Measurements from ENCODE around the gene CAT. TPM values are rescaled to one million over a fixed set of nuclear protein-coding genes. Genes with fewer than 3 reads are reported as not detected.
"Not testable (repeated sequence)": the region's sequence is repeated elsewhere in the genome, so short reads cannot be mapped to it uniquely, and the experiment has no call there.

Gene CAT
- total RNA-seq, 4 donors from 2014 or later = 107 to 150 (median 128) TPM

DNA sequence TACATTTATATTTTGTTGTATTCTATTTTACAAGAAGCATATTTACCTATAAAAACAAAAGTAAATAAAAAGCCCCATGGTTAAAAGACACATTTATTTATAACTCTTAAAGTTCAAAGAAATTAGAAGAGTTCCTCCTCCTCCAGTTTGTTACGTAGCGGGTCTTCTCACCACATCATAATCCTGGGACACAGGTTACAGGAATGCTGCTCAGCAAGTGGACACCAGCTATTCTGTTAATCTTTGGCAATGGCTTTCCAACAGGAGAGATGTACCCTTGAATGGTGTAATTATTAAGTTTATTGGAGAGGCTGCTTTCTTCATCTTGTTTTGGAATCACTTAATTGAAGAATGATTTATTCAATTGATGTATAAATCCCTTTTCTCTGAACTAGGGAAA, 19.6 kb upstream of the CAT start:
- in situ Hi-C loops (cut with MboI; ENCODE audit: low sequenced_read_pairs in 4 of 4) = no loop called here
- Histone ChIP-seq H3K27me3 (no peaks in the 10 kb centered on the region), H3K9me3 (no peaks in the 10 kb centered on the region), H3K36me3 (no peaks in the 10 kb centered on the region), H3K4me1 (peaks cover 0 to 4% of the 10 kb centered on the region in 2 donors), H3K4me3 (no peak overlapping the region), H3K27ac (no peak overlapping the region)
- TF ChIP-seq, protein P1, sequence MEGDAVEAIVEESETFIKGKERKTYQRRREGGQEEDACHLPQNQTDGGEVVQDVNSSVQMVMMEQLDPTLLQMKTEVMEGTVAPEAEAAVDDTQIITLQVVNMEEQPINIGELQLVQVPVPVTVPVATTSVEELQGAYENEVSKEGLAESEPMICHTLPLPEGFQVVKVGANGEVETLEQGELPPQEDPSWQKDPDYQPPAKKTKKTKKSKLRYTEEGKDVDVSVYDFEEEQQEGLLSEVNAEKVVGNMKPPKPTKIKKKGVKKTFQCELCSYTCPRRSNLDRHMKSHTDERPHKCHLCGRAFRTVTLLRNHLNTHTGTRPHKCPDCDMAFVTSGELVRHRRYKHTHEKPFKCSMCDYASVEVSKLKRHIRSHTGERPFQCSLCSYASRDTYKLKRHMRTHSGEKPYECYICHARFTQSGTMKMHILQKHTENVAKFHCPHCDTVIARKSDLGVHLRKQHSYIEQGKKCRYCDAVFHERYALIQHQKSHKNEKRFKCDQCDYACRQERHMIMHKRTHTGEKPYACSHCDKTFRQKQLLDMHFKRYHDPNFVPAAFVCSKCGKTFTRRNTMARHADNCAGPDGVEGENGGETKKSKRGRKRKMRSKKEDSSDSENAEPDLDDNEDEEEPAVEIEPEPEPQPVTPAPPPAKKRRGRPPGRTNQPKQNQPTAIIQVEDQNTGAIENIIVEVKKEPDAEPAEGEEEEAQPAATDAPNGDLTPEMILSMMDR (IDR thresholded peaks at IDR 0.05 in 4 of 5, conservative IDR thresholded peaks at IDR 0.05 in 1 of 5) = no peak
- TF ChIP-seq POLR2A (IDR thresholded peaks at IDR 0.05) = no peak
- ATAC-seq (no peak), DNase-seq (no peak)
- intact Hi-C loops (cut with DNase I; ENCODE audit: low total_unique reads) = loop anchor here (5.0 kb wide), 1 partner anchor 73 kb away; no protein-coding TSS in a partner anchor

DNA sequence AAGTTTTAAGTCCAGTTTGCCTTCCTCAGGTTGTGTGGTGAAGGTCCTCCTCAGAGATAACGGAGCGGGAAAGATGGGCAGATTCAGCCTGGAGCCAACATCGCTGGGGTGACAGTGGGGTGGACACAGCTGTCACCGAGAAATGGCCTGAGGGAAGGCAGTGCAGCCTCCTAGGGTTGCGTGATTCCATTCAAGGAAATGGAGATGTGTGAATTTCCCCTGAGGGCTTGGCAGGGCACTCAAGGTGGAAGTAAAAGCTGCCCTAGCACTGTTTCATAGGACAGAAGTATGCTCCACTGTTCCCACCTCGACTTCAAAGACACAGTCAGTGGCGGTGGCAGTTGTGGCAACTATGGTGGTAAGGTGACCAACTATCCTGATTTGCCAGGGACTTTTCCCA, 15.4 kb upstream of the CAT start:
- ATAC-seq = no peak
- TF ChIP-seq, protein P1 (IDR thresholded peaks at IDR 0.05 in 4 of 5, conservative IDR thresholded peaks at IDR 0.05 in 1 of 5) = no peak
- no peak for TF ChIP-seq POLR2A (IDR thresholded peaks at IDR 0.05)
- no peak for DNase-seq
- Histone ChIP-seq H3K4me1 (no peaks in the 10 kb centered on the region), H3K27me3 (no peaks in the 10 kb centered on the region), H3K9me3 (no peaks in the 10 kb centered on the region), H3K4me3 (no peak overlapping the region), H3K36me3 (no peaks in the 10 kb centered on the region), H3K27ac (no peak overlapping the region)
- intact Hi-C loops (cut with DNase I; ENCODE audit: low total_unique reads) = no loop called here
- in situ Hi-C loops (cut with MboI; ENCODE audit: low sequenced_read_pairs in 4 of 4) = no loop called here

DNA sequence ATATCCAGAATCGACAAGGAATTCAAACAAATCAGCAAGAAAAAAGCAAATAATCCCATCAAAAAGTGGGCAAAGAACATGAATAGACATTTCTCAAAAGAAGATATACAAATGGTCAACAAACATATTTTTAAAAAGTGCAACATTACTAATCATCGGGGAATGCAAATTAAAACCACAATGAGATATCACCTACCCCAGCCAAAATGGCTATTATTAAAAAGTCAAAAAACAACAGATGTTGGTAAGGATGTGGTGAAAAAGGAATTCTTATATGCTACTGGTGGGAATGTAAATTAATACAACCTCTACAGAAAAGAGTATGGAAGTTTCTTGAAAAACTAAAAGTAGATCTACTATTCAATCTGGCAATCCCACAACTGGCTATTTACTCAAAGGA, 13.9 kb upstream of the CAT start:
- ATAC-seq; DNase-seq; H3K4me1 ChIP-seq; H3K27me3 ChIP-seq; intact Hi-C loops (cut with DNase I; ENCODE audit: low total_unique reads); in situ Hi-C loops (cut with MboI; ENCODE audit: low sequenced_read_pairs in 4 of 4); H3K36me3 ChIP-seq; H3K27ac ChIP-seq; H3K9me3 ChIP-seq; H3K4me3 ChIP-seq: not testable (repeated sequence)

DNA sequence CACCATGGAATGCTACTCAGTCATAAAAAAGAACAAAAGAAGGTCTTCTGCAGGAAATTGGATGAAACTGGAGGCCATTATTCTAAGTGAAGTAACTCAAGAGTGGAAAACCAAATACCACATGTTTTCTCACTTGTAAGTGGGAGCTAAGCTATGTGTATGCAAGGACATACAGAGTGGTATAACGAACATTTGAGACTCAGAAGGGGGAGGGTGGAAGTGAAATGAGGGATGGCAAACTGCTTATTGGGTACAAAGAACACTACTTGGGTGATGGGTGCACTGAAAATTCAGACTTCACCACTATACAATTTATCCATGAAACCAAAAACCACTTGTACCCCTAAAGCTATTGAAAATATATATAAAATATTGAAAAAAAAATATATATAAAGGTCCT, 13.4 kb upstream of the CAT start:
- intact Hi-C loops (cut with DNase I; ENCODE audit: low total_unique reads) = no loop called here
- H3K36me3 ChIP-seq = no peaks in the 10 kb centered on the region
- in situ Hi-C loops (cut with MboI; ENCODE audit: low sequenced_read_pairs in 4 of 4) = no loop called here
- no peak overlapping the region for H3K27ac ChIP-seq
- no peaks in the 10 kb centered on the region for H3K4me1 ChIP-seq
- no peaks in the 10 kb centered on the region for H3K27me3 ChIP-seq
- ATAC-seq = no peak
- DNase-seq = no peak
- TF ChIP-seq POLR2A (IDR thresholded peaks at IDR 0.05) = no peak
- TF ChIP-seq, protein P1 (IDR thresholded peaks at IDR 0.05 in 4 of 5, conservative IDR thresholded peaks at IDR 0.05 in 1 of 5) = no peak
- H3K9me3 ChIP-seq = no peaks in the 10 kb centered on the region
- H3K4me3 ChIP-seq = no peak overlapping the region

DNA sequence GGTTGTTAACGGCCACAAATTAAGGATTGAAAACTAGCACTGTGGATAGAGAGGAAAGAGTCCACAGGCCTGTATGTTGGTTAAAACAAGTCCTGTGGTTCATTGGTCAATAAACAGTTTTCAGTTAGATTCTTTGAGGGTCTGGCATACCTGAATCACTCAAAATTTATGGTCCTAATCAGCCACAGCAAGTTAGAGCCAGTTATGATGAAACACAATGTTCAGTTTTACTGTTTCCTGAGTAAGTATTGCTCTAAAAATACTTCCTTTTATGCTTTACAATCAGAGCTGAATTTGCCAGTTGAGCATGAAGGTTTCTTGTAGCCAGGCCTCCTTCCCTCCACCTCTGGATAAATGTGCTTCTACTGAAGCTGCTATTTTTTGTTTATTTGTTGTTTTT, 12.9 kb upstream of the CAT start:
- H3K9me3 ChIP-seq = no peaks in the 10 kb centered on the region
- no peak overlapping the region for H3K4me3 ChIP-seq
- no peaks in the 10 kb centered on the region for H3K36me3 ChIP-seq
- intact Hi-C loops (cut with DNase I; ENCODE audit: low total_unique reads) (no loop called here), in situ Hi-C loops (cut with MboI; ENCODE audit: low sequenced_read_pairs in 4 of 4) (no loop called here)
- TF ChIP-seq, protein P1 (IDR thresholded peaks at IDR 0.05 in 4 of 5, conservative IDR thresholded peaks at IDR 0.05 in 1 of 5) = no peak
- no peak for TF ChIP-seq POLR2A (IDR thresholded peaks at IDR 0.05)
- DNase-seq (no peak), ATAC-seq (no peak)
- no peak overlapping the region for H3K27ac ChIP-seq
- no peaks in the 10 kb centered on the region for H3K27me3 ChIP-seq
- no peaks in the 10 kb centered on the region for H3K4me1 ChIP-seq

All from gastrocnemius medialis (tissue), 4 donors.